SK-N-SH treated with all-trans-retinoic acid at 6 μM for 48 hours (cell line): ENCODE data around the gene OS9.
"Not testable (repeated sequence)": the region's sequence is repeated elsewhere in the genome, so short reads cannot be mapped to it uniquely, and the experiment has no call there.

Source experiments
- ATAC-seq: fragments of 200-7000 bp; cut with Tn5 transposase; 3 replicates; pipeline ENCODE4 v1.9.1; 2020; ENCODE audit warnings: mild to moderate bottlenecking, moderate library complexity
- ARNTL ChIP-seq: fragments of 450-650 bp; formaldehyde crosslinking; IDR thresholded peaks from 2 replicates; pipeline ENCODE4 v1.5.0; 2020; ENCODE audit warnings: low read depth, mild to moderate bottlenecking, moderate library complexity, borderline replicate concordance
- BACH2 ChIP-seq: fragments of 250-450 bp; sonication (Bioruptor Pico); IDR thresholded peaks from 2 replicates; pipeline ENCODE4 v1.9.0; 2021; ENCODE audit warnings: mild to moderate bottlenecking, borderline replicate concordance
- GLIS3 ChIP-seq: fragments of 250-450 bp; sonication (Bioruptor Pico); IDR thresholded peaks from 2 replicates; pipeline ENCODE4 v1.5.0; 2020; ENCODE audit warnings: mild to moderate bottlenecking, moderate library complexity
- ISL1 ChIP-seq: fragments of 250-450 bp; sonication (Bioruptor Pico); IDR thresholded peaks from 2 replicates; pipeline ENCODE4 v2.1.2; 2022; ENCODE audit warnings: mild to moderate bottlenecking, moderate library complexity
- OSR1 ChIP-seq: fragments of 250-450 bp; sonication (Bioruptor Pico); IDR thresholded peaks from 2 replicates; pipeline ENCODE4 v1.8.0; 2022; ENCODE audit warnings: moderate library complexity, mild to moderate bottlenecking, inconsistent platforms
- PPARA ChIP-seq: fragments of 250-450 bp; sonication (Bioruptor Pico); IDR thresholded peaks from 2 replicates; pipeline ENCODE4 v1.5.0; 2020; ENCODE audit warnings: mild to moderate bottlenecking, borderline replicate concordance
- RARB ChIP-seq: fragments of 250-450 bp; sonication (Bioruptor Pico); IDR thresholded peaks from 2 replicates; pipeline ENCODE4 v1.8.0; 2021; ENCODE audit warnings: mild to moderate bottlenecking, moderate library complexity
- SNAI2 ChIP-seq: fragments of 250-450 bp; sonication (Bioruptor Pico); IDR thresholded peaks from 2 replicates; pipeline ENCODE4 v1.5.0; 2020; ENCODE audit warnings: mild to moderate bottlenecking, moderate library complexity
- TCF4 ChIP-seq: fragments of 250-450 bp; sonication (Bioruptor Pico); IDR thresholded peaks from 2 replicates; pipeline ENCODE4 v1.8.0; 2021; ENCODE audit warnings: mild to moderate bottlenecking, moderate library complexity, borderline replicate concordance
- TOX ChIP-seq: fragments of 250-450 bp; sonication (Bioruptor Pico); IDR thresholded peaks from 2 replicates; pipeline ENCODE4 v1.8.0; 2021; ENCODE audit warnings: mild to moderate bottlenecking, moderate library complexity, borderline replicate concordance
- ZFP3 ChIP-seq: fragments of 250-450 bp; sonication (Bioruptor Pico); IDR thresholded peaks from 2 replicates; pipeline ENCODE4 v1.5.0; 2020; ENCODE audit warnings: mild to moderate bottlenecking, moderate library complexity
- ZFP30 ChIP-seq: fragments of 450-650 bp; formaldehyde crosslinking; IDR thresholded peaks from 2 replicates; pipeline ENCODE4 v1.5.0; 2022; ENCODE audit warnings: mild to moderate bottlenecking, moderate library complexity
- ZNF565 ChIP-seq: fragments of 450-650 bp; formaldehyde crosslinking; conservative IDR thresholded peaks from 2 replicates; pipeline ENCODE4 v1.5.0; 2020; ENCODE audit warnings: low read depth, mild to moderate bottlenecking, moderate library complexity
- ZNF70 ChIP-seq: fragments of 450-650 bp; formaldehyde crosslinking; IDR thresholded peaks from 2 replicates; pipeline ENCODE4 v1.5.0; 2020; ENCODE audit warnings: mild to moderate bottlenecking, moderate library complexity
- ZNF8 ChIP-seq: fragments of 450-650 bp; formaldehyde crosslinking; IDR thresholded peaks from 2 replicates; pipeline ENCODE4 v1.5.0; 2020; ENCODE audit warnings: mild to moderate bottlenecking, moderate library complexity
- TF ChIP-seq, protein P1 (sequence below): fragments of 250-450 bp; sonication (Bioruptor Pico); IDR thresholded peaks from 2 replicates; pipeline ENCODE4 v1.8.0; 2021; ENCODE audit warnings: low read depth, mild to moderate bottlenecking, moderate library complexity, borderline replicate concordance
- TF ChIP-seq, protein P2 (sequence below): fragments of 250-450 bp; sonication (Bioruptor Pico); IDR thresholded peaks from 2 replicates; pipeline ENCODE4 v1.5.1; 2020; ENCODE audit warnings: low read depth, mild to moderate bottlenecking, moderate library complexity
- TF ChIP-seq, protein P3 (sequence below): fragments of 250-450 bp; sonication (Bioruptor Pico); IDR thresholded peaks from 2 replicates; pipeline ENCODE4 v1.5.0; 2020; ENCODE audit warnings: mild to moderate bottlenecking, moderate library complexity
- TF ChIP-seq, protein P4 (sequence below): fragments of 250-450 bp; sonication (Bioruptor Pico); IDR thresholded peaks from 2 replicates; pipeline ENCODE4 v1.5.1; 2021; ENCODE audit warnings: mild to moderate bottlenecking, moderate library complexity
- TF ChIP-seq, protein P5 (sequence below): fragments of 250-450 bp; sonication (Bioruptor Pico); IDR thresholded peaks from 2 replicates; pipeline ENCODE4 v1.8.0; 2020; ENCODE audit warnings: mild to moderate bottlenecking, moderate library complexity, borderline replicate concordance

The OS9 gene

DNA sequence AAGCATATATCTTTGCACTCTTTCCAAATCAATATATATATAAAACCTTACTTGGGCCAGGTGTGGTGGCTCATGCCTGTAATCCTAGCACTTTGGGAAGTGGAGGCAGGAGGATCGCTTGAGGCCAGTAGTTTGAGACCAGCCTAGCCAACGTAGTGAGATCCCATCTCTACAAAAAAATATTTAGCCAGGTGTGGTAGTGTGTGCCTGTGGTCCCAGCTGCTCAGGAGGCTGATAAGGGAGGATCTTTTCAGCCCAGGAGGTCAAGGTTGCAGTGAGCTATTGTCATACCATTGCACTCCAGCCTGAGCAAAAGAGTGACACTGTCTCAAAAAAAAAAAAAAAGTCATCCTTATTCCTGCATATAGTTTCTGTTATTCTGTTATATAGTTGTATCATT is 14.4 kb downstream of the OS9 start:
- no peak for ATAC-seq
- TF ChIP-seq ISL1 (CRISPR knock-in tag) (no peak), SNAI2 (no peak), ZFP3 (CRISPR knock-in tag) (no peak), ZNF565 (no peak)
- TF ChIP-seq, protein P1, sequence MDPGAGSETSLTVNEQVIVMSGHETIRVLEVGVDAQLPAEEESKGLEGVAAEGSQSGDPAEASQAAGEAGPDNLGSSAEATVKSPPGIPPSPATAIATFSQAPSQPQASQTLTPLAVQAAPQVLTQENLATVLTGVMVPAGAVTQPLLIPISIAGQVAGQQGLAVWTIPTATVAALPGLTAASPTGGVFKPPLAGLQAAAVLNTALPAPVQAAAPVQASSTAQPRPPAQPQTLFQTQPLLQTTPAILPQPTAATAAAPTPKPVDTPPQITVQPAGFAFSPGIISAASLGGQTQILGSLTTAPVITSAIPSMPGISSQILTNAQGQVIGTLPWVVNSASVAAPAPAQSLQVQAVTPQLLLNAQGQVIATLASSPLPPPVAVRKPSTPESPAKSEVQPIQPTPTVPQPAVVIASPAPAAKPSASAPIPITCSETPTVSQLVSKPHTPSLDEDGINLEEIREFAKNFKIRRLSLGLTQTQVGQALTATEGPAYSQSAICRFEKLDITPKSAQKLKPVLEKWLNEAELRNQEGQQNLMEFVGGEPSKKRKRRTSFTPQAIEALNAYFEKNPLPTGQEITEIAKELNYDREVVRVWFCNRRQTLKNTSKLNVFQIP (CRISPR knock-in tag) = no peak

DNA sequence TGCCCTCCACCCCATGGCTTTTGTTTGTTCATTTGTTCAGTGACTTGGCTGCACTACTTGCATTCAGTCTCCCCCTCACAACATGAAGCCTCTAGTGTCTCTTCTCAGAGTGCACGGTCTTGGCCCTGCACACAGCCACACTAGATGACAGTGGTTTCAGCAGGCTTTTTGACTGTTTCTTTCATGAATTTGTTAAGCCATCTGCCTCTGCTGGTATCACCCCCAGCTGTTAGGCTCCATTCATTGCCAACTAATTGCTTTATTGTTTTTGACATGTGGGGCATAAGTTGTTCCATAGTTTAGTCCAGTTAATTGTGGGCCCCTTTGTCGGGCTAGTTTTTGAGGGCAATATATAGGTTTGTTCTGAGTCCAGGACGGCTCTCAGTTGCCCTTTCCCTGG is 18.8 kb downstream of the OS9 start:
- TF ChIP-seq, protein P2, sequence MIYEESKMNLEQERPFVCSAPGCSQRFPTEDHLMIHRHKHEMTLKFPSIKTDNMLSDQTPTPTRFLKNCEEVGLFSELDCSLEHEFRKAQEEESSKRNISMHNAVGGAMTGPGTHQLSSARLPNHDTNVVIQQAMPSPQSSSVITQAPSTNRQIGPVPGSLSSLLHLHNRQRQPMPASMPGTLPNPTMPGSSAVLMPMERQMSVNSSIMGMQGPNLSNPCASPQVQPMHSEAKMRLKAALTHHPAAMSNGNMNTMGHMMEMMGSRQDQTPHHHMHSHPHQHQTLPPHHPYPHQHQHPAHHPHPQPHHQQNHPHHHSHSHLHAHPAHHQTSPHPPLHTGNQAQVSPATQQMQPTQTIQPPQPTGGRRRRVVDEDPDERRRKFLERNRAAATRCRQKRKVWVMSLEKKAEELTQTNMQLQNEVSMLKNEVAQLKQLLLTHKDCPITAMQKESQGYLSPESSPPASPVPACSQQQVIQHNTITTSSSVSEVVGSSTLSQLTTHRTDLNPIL (CRISPR knock-in tag) = no peak
- TF ChIP-seq, protein P3, sequence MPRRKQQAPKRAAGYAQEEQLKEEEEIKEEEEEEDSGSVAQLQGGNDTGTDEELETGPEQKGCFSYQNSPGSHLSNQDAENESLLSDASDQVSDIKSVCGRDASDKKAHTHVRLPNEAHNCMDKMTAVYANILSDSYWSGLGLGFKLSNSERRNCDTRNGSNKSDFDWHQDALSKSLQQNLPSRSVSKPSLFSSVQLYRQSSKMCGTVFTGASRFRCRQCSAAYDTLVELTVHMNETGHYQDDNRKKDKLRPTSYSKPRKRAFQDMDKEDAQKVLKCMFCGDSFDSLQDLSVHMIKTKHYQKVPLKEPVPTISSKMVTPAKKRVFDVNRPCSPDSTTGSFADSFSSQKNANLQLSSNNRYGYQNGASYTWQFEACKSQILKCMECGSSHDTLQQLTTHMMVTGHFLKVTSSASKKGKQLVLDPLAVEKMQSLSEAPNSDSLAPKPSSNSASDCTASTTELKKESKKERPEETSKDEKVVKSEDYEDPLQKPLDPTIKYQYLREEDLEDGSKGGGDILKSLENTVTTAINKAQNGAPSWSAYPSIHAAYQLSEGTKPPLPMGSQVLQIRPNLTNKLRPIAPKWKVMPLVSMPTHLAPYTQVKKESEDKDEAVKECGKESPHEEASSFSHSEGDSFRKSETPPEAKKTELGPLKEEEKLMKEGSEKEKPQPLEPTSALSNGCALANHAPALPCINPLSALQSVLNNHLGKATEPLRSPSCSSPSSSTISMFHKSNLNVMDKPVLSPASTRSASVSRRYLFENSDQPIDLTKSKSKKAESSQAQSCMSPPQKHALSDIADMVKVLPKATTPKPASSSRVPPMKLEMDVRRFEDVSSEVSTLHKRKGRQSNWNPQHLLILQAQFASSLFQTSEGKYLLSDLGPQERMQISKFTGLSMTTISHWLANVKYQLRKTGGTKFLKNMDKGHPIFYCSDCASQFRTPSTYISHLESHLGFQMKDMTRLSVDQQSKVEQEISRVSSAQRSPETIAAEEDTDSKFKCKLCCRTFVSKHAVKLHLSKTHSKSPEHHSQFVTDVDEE (CRISPR knock-in tag) = no peak
- TF ChIP-seq SNAI2 = no peak
- no peak for TF ChIP-seq GLIS3 (CRISPR knock-in tag)
- TF ChIP-seq ZFP30 (CRISPR knock-in tag) = no peak
- TF ChIP-seq, protein P1 (CRISPR knock-in tag) = no peak
- no peak for TF ChIP-seq ZFP3 (CRISPR knock-in tag)
- TF ChIP-seq, protein P4, sequence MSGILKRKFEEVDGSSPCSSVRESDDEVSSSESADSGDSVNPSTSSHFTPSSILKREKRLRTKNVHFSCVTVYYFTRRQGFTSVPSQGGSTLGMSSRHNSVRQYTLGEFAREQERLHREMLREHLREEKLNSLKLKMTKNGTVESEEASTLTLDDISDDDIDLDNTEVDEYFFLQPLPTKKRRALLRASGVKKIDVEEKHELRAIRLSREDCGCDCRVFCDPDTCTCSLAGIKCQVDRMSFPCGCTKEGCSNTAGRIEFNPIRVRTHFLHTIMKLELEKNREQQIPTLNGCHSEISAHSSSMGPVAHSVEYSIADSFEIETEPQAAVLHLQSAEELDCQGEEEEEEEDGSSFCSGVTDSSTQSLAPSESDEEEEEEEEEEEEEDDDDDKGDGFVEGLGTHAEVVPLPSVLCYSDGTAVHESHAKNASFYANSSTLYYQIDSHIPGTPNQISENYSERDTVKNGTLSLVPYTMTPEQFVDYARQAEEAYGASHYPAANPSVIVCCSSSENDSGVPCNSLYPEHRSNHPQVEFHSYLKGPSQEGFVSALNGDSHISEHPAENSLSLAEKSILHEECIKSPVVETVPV (CRISPR knock-in tag) = no peak
- TF ChIP-seq TOX = no peak
- TF ChIP-seq ZNF565 = no peak
- no peak for TF ChIP-seq ARNTL (CRISPR knock-in tag)
- no peak for TF ChIP-seq BACH2
- no peak for TF ChIP-seq OSR1 (CRISPR knock-in tag)
- no peak for TF ChIP-seq PPARA (CRISPR knock-in tag)
- no peak for TF ChIP-seq ZNF8 (CRISPR knock-in tag)
- TF ChIP-seq, protein P5, sequence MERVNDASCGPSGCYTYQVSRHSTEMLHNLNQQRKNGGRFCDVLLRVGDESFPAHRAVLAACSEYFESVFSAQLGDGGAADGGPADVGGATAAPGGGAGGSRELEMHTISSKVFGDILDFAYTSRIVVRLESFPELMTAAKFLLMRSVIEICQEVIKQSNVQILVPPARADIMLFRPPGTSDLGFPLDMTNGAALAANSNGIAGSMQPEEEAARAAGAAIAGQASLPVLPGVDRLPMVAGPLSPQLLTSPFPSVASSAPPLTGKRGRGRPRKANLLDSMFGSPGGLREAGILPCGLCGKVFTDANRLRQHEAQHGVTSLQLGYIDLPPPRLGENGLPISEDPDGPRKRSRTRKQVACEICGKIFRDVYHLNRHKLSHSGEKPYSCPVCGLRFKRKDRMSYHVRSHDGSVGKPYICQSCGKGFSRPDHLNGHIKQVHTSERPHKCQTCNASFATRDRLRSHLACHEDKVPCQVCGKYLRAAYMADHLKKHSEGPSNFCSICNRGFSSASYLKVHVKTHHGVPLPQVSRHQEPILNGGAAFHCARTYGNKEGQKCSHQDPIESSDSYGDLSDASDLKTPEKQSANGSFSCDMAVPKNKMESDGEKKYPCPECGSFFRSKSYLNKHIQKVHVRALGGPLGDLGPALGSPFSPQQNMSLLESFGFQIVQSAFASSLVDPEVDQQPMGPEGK (CRISPR knock-in tag) = no peak
- TF ChIP-seq ISL1 (CRISPR knock-in tag) = no peak
- no peak for TF ChIP-seq TCF4 (CRISPR knock-in tag)
- TF ChIP-seq ZNF70 (CRISPR knock-in tag) = no peak
- no peak for ATAC-seq

DNA sequence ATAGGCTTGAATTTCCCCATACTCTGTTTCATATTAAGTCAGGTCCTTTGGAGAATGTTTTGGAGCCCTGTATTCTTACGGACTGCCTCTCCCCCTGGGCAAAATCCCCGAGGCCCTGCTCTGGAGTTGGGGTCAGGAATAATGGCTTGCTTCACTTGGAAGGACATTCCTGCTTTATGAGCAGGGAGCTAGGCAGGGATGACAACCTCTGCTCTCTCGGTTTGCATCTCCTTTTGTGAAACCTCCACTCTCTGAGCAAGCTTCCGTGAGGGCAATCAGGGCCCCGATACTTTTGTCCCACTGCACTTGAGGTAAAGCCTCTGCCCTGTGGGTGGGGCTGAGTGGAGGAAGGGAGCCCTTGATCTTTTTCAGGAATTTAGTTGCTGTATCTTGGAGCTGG is 19.3 kb downstream of the OS9 start:
- no peak for ATAC-seq
- no peak for TF ChIP-seq ISL1 (CRISPR knock-in tag)
- TF ChIP-seq GLIS3 (CRISPR knock-in tag) = no peak
- TF ChIP-seq ARNTL (CRISPR knock-in tag) = no peak
- TF ChIP-seq PPARA (CRISPR knock-in tag) = no peak
- TF ChIP-seq ZFP30 (CRISPR knock-in tag) = no peak
- no peak for TF ChIP-seq TOX
- no peak for TF ChIP-seq OSR1 (CRISPR knock-in tag)
- no peak for TF ChIP-seq RARB (CRISPR knock-in tag)

DNA sequence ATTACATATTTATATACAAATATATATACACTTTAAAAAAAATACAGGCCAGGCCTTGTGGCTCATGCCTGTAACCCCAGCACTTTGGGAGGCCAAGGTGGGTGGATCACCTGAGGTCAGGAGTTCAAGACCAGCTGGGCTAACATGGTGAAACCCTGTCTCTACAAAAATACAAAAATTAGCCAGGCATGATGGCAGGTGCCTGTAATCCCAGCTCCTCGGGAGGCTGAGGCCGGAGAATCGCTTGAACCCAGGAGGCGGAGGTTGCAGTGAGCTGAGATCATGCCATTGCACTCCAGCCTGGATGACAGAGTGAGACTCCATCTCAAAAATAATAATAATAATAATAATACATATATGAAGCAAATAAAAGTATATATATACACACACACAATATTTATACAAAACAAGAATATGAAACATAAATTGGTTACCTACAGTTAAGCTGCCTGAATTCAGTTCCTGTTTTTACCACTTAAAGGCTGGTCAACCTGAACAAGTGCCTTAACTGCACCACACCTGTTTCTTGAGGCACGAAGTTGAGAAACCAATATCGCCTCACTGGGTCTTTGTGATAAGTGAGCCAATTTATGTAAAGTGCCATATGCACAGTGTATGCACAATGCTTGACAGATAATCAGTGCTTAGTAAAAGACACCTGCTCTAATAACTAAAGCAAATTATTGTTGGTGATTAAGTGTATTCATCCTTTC is 21.3 kb downstream of the OS9 start:
- ATAC-seq = not testable (repeated sequence)
